ENCODE data around the gene COL9A1. TPM values are rescaled to one million over a fixed set of nuclear protein-coding genes. Genes with fewer than 3 reads are reported as not detected.

The COL9A1 gene
- total RNA-seq, 1 donor from 2014 or later: 1.8 TPM

DNA sequence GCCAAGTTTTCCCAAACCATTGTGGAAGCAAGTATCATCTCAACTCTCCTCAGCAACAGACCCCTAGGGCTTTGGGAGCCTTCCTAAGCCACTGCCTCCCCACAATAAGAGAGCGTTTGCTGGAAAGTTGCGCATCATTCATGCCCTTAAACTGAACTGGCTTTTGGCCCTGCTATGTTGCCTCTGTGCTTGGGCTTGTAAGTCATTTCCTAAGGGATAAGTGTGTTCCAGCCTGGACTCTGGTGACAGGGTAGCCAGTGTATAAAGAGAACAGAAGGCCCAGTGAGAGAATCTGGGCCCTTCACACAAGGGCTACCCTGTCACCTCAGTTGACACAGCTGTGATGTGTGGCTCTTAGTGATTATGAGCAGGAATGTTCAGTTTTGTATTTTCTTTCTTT lies 77.8 kb downstream of the COL9A1 start:
- DNase-seq: no peak

DNA sequence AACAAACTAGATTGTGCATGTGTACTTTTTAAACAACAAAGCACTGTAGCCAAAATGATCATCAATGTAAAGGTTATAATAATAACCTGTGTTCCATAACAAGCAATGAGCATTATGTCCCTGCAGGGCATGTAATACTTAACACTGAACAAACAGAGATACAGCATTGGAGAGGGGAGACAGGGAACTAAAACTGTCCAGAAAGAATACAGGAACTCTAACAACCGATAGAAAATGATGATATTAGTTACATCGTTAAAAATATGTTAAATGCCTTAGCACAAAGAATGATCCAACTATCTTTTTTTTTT lies 80.5 kb downstream of the COL9A1 start:
- no peak for DNase-seq

DNA sequence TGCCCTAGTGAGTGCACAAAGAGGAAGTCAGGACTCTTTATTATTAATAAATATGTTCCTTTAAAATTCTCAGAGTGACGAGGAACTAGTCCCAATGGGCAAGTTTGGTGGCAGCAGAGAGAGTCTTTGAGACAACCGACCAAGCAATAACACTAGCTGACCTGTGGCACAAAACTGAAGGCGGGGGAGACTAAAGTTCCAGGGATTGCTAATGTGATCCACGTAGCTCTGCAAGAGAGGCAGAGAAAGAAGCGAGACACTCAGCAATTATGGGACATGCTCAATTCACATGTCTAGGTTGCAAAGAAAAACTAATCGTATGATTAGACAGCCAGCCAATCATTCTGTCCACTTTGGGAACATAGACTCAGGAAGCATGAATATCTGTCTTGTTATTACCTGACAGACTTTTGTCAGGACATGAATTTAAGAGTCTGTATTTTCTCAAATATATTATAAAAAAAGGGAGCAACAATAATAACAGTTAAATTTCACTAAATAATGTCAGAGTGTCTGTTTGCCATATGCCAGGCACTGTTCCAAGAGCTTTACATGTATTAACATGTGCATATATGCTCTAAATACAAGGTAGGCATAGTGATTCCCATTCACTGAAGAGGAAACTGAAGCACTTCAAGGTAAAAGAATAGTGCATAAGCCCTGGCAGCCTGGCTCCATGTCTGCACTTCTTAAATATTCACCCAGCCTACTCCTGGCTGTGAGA lies 81.0 kb downstream of the COL9A1 start:
- no peak for DNase-seq

DNA sequence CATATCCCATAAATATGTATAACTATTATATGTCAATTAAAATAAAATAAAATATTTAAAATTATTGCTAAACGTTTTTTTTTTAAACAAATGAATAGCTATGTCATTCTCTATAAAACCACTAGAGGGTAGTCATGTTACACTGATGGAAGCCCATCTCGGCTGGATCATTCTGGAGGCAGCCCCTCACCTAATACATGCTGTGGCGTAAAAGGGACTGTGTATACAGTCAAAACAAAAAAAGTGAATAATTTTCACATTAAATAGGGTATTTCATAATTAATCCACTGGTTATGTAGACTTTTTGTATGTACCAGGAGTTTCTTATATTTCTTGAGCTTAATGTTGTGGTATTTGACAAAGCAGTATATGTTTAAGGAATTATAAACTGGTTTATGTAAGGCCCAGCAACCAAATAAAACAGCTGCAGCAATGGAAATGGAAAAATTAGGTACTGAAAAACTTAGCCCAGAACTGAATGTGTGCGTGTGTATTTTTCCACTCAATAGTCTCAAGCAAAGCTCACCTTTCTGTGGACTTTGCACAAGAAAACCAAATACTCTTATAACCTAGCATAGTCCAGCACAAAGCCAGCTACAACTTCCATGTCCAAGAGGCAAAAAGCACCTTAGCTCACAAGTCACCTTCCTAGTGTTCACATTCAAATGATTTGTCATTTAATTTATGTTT lies 81.7 kb downstream of the COL9A1 start:
- DNase-seq: no peak

DNA sequence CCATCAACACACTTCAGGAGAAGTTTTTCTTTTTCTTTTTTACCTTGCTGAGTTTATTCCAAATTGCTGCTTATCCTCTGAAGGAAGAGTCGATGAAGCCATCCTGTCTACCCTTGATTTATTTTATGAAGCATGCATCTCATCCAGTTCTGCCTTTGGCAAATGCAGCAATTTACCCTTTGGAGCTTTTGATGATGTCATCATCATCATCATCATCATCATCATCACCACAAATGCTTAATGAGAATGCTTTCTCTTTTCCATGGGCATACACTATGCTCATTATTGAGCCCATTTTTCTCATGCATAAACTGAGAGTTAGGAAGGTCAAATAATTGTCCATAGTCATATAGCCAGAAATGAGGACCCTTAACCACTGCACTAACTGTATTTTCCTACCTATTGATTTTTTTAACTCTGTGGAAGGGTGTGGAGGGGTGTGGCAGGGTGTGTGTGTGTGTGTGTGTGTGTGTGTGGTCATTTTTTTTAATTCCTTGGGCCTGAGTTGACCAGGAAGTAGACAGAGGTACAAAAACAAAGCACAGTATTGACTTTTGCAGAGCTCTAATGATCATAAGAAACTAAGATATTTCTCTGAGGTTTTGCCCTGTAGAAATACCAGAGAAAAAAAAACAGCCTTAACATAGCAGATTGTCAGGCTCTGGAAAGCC lies 82.8 kb downstream of the COL9A1 start:
- DNase-seq: no peak

DNA sequence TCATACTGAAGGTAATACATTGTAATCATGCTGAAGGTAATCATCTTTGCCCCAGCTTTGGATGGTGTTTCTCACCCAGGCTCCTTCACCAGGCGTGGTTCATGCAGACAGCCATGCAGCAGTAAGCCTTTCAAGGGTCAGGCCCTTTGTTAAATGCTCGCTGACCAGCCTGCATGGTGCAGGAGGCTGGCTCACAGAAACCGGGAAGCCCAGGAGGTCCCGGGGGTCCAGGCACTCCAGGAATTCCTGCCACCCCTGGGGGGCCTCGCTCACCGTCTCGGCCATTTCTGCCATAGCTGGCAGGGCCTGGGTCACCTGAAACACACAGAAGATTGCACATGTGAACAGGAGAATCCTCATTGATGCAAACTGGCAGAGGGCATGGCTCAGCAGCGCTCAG lies 86.1 kb downstream of the COL9A1 start:
- DNase-seq: no peak

DNA sequence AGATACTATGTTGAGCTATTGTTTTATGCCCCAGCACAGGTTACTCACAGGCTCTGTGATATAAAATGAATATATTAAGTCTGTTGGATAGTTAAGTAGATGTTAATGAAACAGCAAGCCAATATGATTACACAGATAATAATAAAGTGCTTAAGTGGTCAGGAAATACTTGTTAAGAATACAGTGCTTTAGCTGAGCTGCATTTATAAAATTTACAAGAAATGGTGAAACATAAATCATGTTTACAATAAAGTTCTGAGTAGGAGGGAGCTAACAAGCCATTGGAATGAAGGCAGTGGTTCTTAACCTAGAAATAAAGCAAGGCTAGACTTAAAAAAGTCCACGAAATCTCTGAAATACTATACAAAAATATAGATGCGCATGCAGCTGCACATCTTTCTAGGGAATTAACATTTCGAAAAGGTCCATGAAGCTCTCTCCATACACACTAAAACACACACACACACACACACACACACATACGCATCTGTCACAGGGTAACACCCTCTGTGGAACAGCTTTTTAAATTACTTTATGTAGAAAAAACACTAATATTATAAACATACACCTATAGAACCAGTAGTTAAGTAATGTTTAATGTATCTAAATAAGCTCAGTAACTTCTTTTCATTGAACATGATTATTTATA lies 87.3 kb downstream of the COL9A1 start:
- DNase-seq: no peak

DNA sequence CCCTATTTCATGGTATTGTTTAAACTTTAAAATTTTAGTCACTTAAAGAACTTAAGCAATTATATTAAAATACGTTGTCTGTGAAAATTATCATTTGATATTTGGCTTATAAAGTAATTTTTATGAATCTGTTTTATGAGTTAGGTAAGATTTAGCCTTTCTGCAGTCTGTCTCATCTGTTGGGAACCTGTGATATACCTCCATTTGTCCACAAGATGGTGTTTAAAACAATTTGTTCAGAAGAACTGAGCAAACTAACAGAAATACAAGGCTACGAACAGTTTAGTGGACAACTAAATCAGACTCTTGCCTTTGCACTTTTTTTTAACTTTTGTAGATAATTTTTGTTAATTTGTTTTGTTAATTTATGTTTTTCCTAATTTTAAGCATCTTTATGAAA lies 92.4 kb downstream of the COL9A1 start:
- DNase-seq: no peak

DNA sequence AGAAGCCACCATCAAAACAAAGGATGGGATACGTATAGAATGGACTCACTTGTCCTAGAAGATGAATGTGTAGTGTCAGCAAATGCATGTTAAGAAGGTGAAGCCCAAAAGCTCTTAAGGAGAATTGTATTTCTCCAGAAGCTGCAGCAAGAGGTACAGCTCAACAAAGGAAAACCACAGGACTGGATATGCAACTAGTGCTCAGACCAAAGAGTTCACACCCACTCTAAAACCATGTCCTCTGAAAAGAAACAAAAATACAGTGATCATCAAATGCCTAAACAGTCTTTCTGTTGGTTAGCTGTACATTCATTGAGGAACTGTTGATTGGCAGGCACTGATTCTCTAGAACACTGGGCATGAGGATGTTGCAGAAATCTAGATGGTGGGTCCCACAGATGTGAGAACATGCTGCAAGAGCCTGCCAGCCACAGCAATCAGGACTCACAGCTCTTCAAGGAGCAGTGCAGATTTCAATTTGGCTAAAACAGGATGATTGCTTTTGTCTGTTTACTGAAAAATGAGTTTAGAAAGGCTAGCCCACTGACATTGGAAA lies 94.6 kb downstream of the COL9A1 start:
- no peak for DNase-seq

DNA sequence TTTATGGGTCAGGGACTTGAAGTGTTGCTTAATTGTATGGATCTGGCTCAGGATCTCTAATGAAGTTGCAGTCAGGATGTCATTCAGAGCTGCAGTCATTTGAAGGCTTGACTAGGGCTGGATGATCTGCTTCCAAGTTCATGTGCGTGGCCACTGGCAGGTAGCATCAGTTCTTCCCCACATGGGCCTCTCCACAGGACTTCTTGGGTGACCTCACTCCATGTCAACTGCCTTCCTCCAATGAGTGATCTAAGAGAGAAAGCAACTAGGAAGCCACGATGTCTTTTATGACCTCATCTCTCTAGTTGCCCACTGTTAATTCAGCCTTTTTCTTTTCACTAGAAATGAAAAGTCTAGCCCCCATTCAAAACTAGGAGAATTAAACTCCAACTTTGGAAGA lies 104.1 kb downstream of the COL9A1 start:
- DNase-seq: no peak

DNA sequence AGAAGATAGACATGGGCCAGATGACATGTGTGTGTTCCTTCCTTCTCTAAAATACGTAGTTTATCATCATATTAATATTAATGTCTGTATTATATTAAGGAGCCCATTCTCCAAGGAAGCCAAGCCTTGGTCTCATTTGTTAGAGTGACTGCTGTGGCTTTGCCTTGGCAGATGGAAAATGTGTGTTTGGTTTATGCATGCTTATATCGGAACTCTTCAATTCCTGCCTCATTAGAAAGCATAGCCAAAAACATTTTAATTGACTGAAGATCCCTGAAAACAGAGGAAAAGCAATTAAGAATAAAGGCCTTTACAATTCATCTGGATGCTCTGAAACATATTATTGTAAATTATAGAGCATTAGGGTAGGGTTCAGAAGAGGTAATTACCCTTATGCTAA lies 106.4 kb downstream of the COL9A1 start:
- DNase-seq: no peak

DNA sequence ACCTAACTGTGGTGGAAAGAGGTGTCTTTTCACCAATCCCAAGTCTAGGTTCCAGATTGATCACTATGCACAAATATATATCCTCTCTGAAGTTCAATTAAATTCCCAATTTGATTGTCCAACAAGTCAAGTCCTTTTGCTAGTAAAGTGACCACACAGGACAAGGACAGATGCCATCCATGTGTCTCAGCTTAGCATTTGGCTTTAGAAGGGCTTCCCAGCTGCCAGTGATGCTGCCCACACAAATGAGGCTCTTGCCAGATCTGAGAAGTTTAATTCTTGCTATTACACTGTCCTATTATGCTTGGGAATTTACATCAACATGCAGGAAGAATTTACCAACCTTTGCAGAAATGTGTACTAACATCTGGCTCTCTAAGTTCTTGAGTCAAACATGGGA lies 108.5 kb downstream of the COL9A1 start:
- no peak for DNase-seq

DNA sequence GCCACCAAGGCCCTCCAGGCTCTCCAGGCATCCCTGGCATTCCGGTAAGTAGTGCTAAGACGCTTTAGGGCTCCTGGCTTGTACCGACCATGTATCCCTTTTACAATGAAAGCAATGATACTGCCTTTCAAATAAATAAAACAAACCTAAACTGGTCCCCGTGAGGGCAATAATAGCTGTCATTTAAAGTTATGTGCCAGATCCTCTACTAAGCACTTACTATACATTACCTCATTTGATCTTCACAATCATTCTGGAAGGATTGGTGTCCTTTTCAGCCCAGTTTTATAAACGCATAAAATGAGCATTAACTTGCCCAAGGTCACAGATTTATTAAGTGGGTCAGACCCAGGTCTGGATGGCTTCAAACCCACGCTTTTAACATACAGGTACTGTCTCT lies 114.7 kb downstream of the COL9A1 start:
- DNase-seq: no peak

DNA sequence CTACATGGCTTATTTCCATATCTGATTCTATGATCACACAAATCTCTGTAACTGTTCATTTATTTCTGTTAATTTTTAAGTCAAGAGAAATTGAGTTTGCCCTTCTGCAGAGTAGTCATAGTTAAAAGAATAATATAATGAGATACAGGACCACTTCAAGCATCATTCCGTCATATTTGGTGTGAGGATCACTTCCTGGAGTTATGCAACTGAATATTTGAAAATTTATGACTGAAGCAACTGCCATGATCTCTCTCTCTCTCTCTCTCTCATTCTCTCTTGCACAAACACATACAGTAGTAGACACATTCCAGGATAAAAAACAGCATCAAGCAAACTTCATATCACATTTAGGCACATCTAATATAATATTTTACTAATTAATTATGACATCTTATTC lies 116.4 kb downstream of the COL9A1 start:
- no peak for DNase-seq

DNA sequence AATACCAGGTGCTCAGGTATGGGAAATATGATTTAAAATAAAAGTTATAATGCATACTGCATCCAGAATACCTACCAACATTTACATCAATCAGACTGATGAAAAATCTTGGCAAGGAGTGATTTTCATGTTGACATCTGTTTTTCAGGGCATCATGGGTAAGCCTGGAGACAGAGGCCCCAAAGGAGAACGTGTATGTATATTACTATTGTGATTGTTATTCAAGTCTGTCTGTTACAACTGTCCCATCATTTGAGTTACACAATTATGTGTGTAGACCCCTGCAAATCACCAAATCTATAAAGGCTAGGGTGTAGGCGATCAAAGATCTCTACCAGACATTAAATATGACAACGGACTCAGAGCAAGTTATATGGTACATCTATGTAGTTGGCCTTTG lies 118.2 kb downstream of the COL9A1 start:
- no peak for DNase-seq

DNA sequence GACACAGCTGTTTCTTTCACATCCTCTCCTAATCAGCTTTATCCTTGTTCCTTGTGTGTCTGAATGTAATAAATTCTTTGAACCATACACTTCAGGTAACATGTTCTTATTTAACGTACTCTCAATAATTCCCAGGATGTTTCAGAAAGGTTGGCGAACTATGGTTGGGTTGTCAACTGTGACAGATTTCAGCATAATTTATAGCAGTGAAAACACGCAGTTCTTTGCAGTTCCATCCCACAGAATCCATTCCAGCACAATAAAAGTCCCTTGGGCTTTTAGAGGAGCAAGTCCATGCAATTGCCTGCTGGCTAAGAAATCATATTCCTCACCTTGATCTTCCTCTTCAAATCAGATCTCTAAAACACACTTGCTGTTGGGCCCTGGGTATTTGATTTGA lies 119.3 kb downstream of the COL9A1 start:
- no peak for DNase-seq

DNA sequence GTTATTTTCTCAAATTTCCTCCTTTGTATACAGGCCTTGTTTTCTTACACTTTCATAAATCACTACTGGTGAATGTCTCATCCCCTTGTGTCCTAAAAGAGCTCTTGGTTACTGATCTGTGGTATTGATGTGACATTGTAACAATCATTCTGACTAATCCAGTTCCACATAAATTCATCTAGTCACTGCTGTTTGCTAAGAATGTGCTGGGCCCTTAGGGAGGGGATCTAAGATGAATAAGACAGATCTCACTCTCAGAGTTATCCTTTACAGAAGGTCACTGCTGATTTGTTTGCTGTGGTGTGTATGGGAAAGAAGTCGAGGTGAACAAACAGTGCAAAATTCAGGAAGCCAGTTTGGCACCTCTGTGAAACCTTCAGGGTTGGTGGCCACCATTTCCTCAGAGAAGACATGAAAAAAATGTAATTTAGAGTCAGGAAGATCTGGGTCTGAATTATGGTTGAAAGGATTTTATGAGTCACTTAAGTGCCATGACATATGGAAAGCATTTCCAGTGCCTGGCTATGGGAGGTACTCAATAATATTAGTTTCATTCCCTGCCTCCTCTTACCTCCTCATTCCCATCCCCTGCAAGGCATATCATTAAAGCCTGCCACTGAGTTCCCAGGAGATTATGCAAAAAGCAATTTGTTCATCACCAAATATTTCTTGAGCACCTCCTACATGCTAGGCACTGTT lies 121.8 kb downstream of the COL9A1 start:
- DNase-seq: no peak

DNA sequence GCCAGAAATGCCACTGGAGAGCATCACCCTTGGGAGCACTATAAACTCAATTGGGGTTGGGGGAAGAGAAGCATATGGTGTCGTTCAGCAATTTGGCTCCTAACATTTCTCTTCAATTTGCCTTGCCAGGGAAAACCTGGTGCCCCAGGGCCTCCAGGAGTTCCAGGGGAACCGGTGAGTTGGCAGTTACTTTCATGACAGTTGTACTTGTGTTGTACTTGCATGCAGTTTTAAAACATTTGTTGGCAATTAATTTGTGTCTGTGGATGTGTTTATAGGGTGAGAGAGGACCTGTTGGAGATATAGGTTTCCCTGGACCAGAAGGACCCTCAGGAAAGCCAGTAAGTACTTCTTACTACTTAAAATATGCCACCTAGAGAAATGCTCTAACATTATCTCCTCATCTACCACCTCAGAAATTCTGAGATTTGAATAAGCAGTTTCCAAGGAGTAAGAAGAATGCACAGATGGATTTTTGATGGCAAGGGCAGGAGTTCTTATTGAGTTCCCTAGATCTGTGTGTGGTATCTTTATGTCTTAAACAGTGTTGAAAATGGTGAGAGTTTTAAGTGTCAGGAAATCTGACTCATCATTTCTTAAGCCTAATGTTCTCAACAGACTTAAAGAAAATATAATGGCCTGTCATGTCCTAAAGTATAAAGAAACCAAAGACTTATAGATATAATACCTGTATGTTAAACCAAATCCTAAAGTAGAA lies 122.5 kb downstream of the COL9A1 start:
- DNase-seq: no peak

DNA sequence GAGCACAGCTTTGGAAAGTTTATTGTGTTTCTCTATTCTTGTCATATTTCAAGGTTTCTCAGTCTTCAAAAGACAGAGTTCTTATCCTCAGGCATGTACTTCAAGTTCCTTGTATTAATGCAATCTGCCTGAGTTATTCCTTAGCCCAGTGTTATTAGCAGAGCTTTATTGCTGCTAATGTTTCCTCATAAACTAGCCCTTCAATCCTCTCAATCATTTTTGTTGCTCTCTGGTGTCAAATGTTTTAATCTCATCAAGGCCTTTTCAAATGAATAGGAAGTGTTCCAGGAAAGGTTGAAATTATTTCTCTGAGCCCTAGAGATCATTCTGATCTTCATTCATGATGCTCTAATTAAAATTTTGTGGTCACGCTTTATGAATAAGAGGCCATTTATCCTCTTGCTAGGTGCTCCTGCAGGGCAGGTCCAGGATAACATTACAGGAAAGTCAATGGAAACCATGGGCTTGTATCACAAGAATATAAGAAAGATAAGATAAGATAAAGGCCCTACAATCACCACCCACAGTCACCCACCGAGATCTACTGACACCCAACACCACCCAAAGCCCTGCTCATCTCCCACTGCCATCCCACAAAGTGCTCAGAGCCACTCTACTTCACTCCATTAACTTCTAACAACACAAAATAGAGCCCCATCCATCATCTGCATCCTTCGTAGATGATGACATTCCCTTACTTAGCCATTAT lies 125.9 kb downstream of the COL9A1 start:
- no peak for DNase-seq

DNA sequence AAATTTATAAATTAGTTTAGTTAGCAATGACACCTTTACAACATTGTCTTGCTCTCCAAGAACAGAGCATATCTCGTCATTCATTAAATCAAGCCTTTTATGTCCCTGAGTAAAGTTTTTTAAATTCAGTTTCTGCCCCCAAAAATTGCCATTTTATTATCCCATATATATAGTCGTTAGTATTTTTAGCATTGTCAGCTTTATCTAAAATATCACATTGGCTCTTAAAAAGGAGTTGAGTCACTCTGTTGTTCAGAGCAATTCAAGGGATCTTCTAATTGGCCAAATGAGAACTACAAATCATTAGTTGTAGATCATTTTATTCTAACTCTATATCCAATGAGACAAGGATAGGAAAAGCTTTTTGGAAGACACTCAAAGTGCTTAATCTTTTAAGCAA lies 127.1 kb downstream of the COL9A1 start:
- no peak for DNase-seq

DNA sequence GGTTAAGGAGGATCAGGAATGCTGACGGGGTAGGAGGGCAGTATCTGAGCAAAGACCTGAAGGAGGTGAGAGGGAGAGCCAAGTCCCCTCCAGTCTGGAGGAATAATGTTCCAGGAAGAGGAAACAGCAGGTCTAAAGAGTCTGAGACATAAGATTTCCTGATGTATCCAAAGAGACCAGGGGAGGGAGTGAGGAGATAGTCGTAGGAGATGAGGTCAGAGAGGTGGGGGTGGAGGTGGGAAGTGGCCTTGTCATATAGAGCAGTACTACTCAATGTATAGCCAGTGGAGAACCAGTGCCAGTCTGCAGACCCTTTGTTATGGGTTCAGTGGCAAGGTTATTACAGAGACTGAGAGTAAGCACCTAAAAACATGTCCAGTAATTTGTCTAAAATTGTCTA lies 130.6 kb downstream of the COL9A1 start:
- no peak for DNase-seq
